Myocyte (in vitro differentiated cells): Measurements from ENCODE around the gene RTF1. TPM values are rescaled to one million over a fixed set of nuclear protein-coding genes. Genes with fewer than 3 reads are reported as not detected.

Experiments
- DNase-seq: peaks from one replicate; pipeline ENCODE4 v3.0.0-alpha.2; 2012; ENCODE audit warnings: low read depth
- total RNA-seq: library from RNA; depleted of rRNA; stranded (reverse); fragments of >200 nt; gene quantifications from 2 replicates; pipeline ENCODE4 v1.2.3, GENCODE V29; 2014

The RTF1 gene
- total RNA-seq, 1 donor from 2014 or later = 19.4 TPM

DNA sequence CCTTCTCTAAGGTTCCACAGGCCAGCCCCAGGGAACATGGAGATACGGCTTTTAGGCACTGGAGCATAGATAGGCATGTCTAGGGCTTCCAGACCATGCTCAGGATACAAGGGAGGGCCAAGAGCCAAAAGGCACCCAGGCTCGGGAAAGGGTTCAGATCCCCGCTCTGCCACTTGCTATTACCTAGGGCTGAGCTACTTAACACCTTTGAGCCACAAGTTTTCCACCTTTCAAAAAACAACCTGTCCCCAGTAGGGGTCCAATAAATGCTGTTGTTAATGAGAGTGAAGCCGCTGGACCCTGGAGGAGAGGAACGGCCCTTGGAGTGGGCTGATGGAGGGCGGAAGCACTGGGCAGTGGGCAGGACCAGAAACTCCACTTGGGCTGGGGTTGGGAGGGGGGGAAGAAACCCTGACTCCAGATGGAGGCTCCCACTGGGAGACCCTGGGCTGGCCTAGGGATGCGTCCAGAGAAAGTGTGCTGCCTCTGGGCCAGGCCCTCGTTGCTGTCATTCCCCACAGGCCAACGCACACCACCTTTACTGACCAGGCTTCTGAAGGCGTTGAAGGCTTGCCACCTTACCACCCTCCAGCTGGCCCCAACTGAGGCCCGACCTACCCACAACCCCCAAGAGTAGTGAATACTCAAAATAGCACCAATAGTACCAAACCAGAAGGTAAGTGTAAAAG lies 68.2 kb downstream of the RTF1 start:
- DNase-seq = no peak

DNA sequence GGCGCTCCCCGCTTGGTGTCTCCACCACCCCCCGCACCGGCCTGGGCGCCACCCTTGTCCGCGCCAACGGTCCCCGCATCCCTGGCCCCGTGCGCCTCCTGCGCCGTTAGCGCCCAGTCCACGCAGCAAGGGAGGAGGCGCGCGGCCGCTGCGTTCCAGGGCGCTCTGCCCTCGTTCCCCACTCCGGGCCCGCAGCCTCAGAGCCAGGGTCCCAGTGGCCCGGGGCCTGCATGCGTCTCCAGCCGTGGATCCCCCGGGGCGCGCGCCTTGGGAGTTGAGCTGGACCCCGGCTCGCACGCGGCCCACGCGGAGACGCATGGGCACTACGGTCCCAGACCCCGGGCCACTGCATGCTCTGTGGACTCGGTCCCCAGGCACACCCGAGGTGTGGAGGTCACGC lies 69.4 kb downstream of the RTF1 start:
- DNase-seq = no peak

DNA sequence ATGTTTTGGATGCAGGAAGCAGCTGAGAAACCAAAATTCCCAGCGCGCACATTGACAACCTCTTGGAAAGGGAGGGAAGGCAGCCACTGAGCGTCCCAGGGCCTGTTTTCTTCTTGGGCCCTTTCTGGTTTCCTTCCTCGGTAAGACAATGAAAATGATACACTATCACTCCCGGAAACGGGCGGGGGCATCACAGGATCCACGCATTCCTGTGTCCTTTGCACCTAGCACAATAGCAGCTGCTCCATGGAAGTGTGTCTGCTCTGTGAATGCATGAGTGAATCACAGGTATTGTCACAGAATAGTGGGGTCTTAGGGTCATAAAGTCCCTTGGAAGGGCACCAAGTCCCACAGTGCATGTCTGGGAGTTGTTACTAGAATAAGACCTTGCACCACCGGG lies 70.5 kb downstream of the RTF1 start:
- DNase-seq = no peak

DNA sequence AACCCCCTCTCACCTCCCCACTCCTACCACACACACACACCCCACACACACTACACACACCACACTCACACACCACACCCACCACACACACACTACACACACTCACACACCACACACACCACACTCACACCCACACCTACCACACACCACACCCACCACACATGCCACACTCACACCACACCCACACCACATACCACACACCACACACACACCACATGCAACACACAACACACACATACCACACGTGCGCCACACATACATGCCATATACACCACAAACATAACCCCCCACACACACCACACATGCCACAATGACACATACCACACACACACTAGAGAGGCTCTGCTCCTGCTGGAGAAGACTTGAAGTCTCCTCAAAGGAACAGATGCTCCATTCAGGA lies 70.9 kb downstream of the RTF1 start:
- DNase-seq = no peak

DNA sequence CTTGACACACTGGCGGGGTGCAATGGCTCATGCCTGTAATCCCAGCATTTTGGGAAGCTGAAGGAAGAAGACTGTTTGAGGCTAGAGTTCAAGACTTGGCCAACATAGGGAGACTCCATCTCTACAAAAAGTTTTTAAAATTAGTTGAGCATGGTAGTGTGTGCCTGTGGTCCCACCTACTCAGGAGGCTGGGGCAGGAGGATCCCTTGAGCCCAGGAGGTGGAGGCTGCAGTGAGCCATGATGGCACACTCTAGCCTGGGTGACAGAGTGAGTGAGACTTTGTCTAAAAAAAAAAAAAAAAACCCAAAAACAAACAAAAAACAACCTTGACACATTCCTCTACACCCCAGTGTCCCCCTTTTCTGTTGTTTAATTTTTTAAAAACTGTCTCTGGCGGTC lies 72.7 kb downstream of the RTF1 start:
- no peak for DNase-seq

DNA sequence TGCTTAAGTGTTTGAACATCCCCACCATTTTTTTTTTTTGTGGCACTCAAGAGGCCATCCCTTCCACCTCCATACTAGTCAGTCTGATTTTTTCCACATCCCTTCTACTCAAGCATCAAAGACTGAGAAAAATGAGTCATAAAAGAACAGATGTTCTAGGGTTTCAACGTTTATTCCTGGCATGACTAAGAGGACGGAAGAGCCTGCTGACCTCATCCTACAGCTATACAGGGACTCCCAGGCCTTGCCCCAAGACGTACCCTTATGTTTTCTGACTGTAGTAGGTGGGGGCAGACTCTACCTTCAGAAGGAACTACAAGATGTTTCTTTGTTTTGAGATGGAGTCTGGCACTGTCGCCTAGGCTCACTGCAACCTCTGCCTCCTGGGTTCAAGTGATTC lies 73.5 kb downstream of the RTF1 start:
- peak; percentile 94 for DNase-seq

DNA sequence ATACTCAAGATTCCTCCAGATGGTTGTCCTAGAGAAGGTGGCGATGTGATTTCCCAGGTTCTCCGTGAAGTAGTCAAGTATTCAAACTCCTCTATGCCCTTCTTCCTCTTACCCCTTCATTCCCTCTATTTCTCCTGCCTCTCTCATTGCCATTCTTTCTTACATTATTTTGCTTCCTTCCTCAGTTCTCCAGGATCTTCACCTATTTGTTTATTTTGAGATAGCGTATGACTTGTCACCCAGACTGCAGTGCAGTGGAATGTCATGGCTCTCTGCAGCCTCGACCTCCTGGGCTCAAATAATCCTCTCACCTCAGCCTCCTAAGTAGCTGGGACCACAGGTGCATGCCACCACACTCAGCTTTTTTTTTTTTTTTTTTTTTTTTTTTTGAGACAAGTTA lies 75.0 kb downstream of the RTF1 start:
- no peak for DNase-seq

DNA sequence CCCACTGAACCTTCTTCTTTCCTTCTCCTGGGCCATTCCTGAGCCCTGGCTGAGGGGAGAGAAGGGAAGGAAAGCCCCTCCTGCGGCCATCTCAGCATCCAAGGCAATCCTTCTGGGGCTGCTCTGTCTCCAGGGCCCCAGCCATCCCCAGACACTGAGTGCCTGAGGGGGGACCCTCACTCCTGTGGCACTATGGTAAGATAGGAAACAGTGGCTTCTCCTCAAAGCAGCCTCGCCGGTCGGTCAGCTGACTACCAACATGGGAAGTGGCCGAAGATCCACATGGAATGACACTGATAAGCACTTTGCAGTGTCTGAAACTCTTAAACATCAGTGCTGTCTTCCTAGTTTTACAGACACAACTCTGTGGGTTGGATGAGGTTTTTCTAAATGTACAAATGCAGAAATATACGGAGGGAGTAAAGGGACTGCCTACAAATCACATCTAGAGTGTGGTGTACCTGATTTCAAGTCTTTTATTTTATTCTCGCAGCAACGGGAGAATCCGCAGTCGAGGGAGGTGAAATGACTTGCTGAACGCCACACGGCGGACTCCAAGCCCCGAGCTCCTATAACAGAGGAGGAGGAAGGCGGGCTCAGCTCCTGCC lies 75.8 kb downstream of the RTF1 start:
- DNase-seq = no peak

DNA sequence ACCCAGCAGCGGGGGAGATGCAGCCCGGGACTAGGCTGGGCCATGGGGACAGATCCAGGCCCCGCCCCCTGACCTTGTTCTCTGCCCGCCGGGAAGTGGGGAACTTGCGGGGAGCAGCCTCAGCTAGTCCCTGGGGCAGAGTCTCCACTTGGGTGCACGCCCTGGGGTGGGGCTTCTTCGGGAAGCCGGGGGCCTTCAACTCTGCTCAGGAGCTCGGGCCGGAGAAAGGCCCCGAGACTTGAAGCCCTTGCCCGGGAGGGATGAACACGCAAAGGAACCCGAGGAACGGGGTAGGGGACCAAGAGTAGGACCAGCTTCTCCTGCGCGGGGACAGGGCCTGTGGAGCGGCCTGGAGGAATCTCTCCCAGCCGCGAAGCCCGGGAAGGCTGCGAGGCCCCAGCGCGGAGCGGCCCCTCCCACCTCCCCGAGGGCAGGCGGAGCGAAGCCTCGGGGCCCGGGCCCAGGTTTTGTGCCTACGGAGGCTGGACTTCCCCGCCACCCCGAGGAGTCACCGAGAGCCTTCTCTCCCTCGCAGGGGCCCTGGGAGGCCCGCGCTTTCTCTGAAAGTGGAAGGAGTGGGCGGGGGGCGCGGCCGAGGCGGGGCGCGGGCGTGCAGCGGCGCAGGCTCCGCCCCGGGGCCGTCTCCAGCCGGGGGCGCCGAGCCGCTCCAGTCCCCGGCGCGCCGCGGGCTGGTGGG lies 76.5 kb downstream of the RTF1 start, which contains the start of gene ITPKA:
Gene ITPKA (plus strand): TSS at position 670 of the 697 bp plus-strand sequence. CDS start 54 bp downstream, outside the sequence.
- DNase-seq = peak; percentile 64

DNA sequence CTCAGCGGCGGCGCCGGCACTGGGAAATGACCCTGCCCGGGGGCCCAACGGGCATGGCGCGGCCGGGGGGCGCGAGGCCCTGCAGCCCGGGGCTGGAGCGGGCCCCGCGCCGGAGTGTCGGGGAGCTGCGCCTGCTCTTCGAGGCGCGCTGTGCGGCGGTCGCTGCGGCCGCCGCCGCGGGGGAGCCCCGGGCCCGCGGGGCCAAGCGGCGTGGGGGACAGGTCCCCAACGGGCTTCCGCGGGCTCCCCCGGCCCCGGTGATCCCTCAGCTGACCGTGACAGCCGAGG lies 77.0 kb downstream of the RTF1 start:
- no peak for DNase-seq

DNA sequence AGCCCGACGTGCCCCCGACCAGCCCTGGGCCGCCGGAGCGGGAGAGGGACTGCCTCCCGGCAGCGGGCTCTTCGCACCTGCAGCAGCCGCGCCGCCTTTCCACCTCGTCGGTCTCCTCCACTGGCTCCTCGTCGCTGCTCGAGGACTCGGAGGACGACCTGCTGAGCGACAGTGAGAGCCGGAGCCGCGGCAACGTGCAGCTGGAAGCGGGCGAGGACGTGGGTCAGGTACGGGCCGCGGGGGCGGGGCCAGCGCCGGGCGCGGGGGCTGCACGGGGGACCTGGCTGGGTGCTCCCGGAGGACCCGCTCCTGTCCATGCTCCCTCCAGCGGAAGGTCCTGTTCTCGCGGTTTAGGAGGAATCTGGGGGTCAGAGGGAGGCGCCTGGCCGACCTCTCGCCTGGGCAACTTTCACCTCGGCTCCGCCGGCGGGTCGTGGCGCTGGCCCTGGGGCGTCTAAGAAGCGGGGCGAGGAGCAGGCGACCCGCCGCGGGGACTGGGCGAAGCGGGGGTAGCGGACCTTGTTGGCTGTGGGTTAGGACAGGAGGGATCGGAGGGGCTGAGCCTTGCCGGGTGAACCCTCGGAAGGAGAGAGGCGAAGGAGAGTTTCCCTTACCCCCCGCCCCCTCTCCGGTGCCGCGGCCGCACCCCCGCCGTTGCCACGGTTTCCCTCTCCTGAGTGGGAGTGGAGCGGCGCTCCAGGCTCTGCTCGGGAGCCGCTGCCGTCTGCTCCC lies 77.5 kb downstream of the RTF1 start:
- DNase-seq = no peak

DNA sequence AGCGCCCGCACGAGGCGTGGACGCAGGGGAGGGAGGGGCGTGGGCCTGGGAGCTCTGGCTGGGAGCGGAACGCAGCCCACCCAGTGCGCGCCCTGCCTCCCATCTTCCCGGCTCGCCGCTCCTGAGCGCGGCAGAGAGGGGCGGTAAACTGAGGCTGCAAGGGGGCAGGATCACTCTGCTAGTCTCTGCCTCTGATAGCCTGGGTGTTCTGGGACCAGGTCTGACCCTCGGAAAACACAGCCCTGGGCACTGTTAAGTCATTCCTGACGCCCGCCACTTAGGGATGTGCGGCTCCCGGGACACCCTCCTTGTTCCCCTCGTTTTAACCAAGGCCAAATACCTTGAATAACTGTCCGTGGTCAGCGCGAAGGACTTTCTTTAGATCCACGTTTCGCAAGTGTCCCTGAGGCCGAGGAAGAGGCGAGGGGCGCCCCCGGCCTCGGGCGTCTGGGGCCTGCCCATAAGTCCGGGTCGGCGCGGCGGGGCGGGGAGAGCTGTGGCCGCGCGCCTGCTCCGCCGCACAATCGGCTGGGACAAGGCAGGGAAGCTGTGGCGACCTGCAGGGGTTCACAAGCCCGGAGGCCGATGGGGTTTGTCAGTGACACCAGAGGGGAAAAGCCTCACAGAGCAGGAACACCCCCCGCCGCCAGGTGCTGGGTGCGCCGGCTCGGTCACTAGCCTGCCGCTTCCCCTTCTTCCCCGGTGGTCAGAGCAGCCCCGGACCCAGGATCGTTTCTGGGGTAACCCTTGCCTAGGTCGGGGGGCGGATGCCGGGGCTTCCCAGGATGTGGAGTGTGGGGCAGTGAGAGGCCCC lies 78.2 kb downstream of the RTF1 start:
- no peak for DNase-seq

DNA sequence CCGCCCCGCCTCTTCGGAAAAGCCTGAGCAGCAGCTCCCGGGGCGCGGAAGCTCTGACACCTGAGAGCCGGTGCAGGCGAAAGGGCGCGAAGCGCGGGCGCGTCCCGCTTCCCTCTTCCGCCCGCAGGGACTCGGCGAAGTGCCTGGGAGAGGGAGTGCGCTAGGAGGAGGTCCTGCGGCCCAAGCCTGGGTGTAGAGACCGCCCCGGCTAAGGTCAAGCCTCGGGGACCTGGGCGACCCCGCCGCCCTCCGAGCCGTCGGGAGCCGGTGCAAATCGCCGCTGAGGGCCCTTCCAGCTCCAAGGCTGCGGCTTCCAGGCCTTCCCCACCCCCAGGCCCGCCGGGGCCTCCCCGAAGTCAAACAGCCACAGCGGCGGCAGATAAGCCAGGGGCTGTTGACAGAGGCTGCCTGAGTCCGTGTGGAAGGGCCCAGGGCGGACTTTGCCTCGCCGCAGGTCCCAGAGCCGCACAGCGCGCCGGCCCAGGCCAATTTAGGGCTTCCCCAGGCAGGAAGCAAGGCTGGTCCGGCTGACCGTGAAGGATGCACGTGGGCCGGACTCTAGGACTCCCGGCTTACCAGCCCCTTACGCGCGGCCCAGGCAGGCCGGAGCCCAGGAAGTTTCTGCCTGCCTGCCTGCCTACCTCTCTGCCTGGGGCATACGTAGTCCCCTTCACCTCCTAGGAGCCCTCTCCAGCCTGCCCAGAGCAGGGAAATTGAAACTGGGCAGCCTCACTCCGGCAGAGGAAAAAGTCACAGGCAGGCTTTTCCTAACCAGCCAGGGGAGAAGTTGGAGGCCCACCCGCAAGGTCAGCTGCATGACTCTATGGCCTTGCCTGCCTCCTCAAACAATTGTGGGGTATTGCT lies 79.1 kb downstream of the RTF1 start:
- no peak for DNase-seq

DNA sequence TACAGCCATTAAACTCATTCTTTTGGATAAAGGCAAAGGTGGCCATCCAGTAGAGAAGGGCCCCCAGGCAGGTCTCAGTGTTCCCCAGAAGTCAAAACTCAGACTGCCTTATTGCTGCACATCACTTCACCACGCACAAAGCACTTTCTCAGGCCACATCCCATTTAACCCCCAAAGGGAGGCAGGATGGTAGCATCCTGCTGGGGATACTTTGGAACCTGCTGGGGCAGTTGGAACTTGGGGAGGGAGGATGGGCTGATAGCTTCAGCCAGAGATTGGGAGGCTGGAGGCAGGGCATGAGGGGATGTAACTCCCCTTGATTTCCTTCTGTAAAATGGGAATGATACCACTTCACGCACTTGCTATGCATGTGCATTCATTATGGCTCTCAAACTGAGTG lies 81.8 kb downstream of the RTF1 start:
- no peak for DNase-seq

DNA sequence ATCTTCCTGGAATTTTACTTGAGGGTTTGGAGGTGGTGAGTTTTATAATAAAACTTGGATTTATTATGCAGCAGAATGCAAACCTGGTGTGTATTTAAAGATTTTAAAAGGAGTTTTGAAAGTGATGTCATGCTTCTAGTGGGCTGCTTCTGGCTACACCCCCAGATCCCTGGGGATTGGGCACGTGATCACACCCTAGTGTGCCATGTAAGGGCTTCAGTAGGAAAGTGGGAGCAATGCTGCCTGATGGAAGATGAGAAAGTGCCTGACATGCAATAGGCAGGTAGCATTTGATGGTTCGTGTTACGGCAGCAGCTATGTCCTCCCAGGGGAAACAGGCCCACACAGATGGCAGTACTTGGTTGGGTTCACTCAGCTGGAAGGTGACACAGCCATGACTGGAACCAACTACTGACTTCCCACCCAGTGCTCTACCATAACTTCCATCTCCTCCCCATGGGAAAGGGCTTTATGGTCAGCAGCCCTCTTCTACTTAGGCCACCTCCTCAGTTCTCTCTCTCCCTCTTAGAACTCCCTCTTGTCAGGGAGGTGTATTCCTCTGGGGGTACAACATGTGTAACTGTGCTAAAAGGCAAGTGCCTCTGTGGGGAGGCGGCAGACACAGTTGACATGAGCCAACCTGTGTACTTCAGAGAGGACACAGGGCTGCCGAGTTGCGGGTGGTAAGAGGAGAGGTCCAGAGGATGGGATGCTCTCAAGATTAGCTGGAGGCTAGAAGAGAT lies 82.4 kb downstream of the RTF1 start:
- DNase-seq = no peak

DNA sequence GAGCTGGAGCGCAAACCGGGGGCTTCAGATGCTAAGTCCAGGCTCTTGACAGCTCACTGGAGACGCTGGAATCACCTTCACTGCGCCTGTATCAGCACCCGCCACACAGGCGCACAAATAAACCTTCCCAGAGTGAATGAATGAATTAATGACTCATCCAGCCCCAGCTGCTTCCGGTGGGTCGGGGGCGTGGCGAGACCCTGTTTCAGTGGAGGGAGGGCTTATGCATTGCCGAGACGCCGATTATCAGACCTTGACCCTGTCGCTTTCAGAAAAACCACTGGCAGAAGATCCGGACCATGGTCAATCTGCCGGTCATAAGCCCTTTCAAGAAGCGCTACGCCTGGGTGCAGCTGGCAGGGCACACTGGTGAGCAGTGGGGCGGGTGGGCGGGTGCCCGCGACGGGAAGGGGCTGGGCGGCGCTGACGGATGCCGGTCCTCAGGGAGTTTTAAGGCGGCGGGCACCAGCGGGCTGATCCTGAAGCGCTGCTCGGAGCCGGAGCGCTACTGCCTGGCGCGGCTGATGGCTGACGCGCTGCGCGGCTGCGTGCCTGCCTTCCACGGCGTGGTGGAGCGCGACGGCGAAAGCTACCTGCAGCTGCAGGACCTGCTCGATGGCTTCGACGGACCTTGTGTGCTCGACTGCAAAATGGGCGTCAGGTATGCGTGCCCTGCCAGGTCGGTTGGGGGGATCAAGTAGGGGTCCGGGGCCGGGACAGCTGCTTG lies 84.5 kb downstream of the RTF1 start:
- DNase-seq = no peak

DNA sequence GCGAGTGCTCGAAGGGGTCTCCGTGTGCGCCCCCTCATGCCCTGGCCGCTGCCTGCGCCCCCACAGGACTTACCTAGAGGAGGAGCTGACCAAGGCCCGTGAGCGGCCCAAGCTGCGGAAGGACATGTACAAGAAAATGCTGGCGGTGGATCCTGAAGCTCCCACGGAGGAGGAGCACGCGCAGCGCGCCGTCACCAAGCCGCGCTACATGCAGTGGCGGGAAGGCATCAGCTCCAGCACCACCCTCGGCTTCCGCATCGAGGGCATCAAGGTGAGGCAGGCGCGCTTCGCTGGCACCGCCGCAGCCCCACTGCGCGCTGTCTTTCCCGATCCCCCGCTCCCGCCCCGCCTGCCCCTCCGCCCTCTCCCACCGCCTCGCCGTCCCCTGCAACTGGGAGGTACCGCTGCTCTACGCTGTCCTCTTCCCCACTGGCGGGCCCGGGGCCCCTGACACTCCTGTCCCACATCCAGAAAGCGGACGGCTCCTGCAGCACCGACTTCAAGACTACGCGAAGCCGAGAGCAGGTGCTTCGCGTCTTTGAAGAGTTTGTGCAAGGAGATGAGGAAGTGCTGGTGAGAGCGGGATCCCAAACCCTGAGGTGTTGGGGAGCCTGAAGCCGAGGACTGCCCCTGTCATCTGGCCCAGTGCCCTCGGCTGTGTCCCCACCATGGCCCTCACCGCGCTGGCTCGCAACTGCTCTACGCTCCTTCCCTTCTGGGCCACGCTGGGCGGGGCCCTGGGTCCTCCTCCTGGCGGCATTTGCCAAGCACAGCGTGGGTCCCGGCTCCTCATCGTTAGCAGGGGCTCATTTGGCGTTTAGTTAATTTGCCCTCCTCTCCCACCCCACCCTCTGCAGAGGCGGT lies 85.3 kb downstream of the RTF1 start:
- DNase-seq = no peak
